Glomerular endothelial cell (primary cell): ENCODE measurements around the gene MLST8. TPM values are rescaled to one million over a fixed set of nuclear protein-coding genes. Genes with fewer than 3 reads are reported as not detected.

Experiments
- DNase-seq: peaks from one replicate; pipeline ENCODE4 v3.0.0-alpha.2; 2011; ENCODE audit warnings: low read depth, low spot score; ENCODE audit errors: extremely low read depth
- total RNA-seq: library from RNA; depleted of rRNA; stranded (reverse); fragments of >200 nt; gene quantifications from 2 replicates; pipeline ENCODE4 v1.2.3, GENCODE V29; 2015

MLST8 gene
- total RNA-seq, 1 donor from 2014 or later = 63.9 TPM

- DNase-seq = no peak
Observed at GRCh38 chr16:2173366-2173765, 31.9 kb upstream of the MLST8 start.

GRCh38 chr16:2173916-2174315 is 31.3 kb upstream of the MLST8 start:
- DNase-seq = no peak

- DNase-seq = no peak
Observed at GRCh38 chr16:2174396-2175131, 30.7 kb upstream of the MLST8 start.

GRCh38 chr16:2175454-2175853 is 29.8 kb upstream of the MLST8 start:
- no peak for DNase-seq

GRCh38 chr16:2176047-2176446 is 29.2 kb upstream of the MLST8 start:
- DNase-seq = no peak

- DNase-seq = no peak
Observed at GRCh38 chr16:2177101-2177500, 28.2 kb upstream of the MLST8 start.

GRCh38 chr16:2177561-2177960 is 27.7 kb upstream of the MLST8 start:
- no peak for DNase-seq

GRCh38 chr16:2178321-2179106 is 26.7 kb upstream of the MLST8 start:
- no peak for DNase-seq

GRCh38 chr16:2179107-2179501 is 26.1 kb upstream of the MLST8 start:
- no peak for DNase-seq

GRCh38 chr16:2179576-2179975 is 25.7 kb upstream of the MLST8 start:
- no peak for DNase-seq

GRCh38 chr16:2180461-2180860 is 24.8 kb upstream of the MLST8 start:
- DNase-seq = no peak

GRCh38 chr16:2180962-2181923 is 24.0 kb upstream of the MLST8 start:
- no peak for DNase-seq

- DNase-seq = no peak
Observed at GRCh38 chr16:2181952-2182351, 23.3 kb upstream of the MLST8 start.

- DNase-seq = no peak
Observed at GRCh38 chr16:2183671-2184070, 21.6 kb upstream of the MLST8 start.

- DNase-seq = no peak
Observed at GRCh38 chr16:2184346-2184745, 20.9 kb upstream of the MLST8 start.

GRCh38 chr16:2184962-2185361 is 20.3 kb upstream of the MLST8 start:
- no peak for DNase-seq

GRCh38 chr16:2186064-2186463 is 19.2 kb upstream of the MLST8 start:
- DNase-seq = no peak

GRCh38 chr16:2186505-2186904 is 18.7 kb upstream of the MLST8 start:
- DNase-seq = no peak

- no peak for DNase-seq
Observed at GRCh38 chr16:2187212-2187611, 18.0 kb upstream of the MLST8 start.

GRCh38 chr16:2188395-2188794 is 16.9 kb upstream of the MLST8 start:
- no peak for DNase-seq

GRCh38 chr16:2189252-2189893 is 15.9 kb upstream of the MLST8 start:
- no peak for DNase-seq
